Natural killer cell (primary cell): ENCODE results near the gene NRK. TPM values are rescaled to one million over a fixed set of nuclear protein-coding genes. Genes with fewer than 3 reads are reported as not detected.

Experiments
- ATAC-seq, 3 donors: fragments of 150-1000 bp in 2 of 3; fragments of 200-7000 bp in 1 of 3; cut with Tn5 transposase; 1 replicate in 1 of 3; 2 replicates in 2 of 3; pipeline ENCODE4 v1.10.0; 2021; ENCODE audit warnings: mild to moderate bottlenecking in 2 of 3, moderate library complexity in 2 of 3
- DNase-seq, 2 donors: peaks; one replicate each; pipeline versions ENCODE4 v3.0.0 to v3.0.0-alpha.2; 2013 to 2021; ENCODE audit warnings: mixed read lengths in 1 of 2
- H3K27ac ChIP-seq: one replicate; pipeline ENCODE4 v1.5.1; 2013; ENCODE audit warnings: mild to moderate bottlenecking, low read length
- H3K27me3 ChIP-seq: one replicate; pipeline ENCODE4 v1.6.1; 2013; ENCODE audit warnings: low read length; ENCODE audit not compliant: control insufficient read depth, insufficient read depth
- H3K36me3 ChIP-seq: one replicate; pipeline ENCODE4 v1.6.1; 2013; ENCODE audit warnings: low read length; ENCODE audit not compliant: control insufficient read depth, insufficient read depth
- H3K4me1 ChIP-seq: one replicate; pipeline ENCODE4 v1.6.1; 2013; ENCODE audit warnings: low read length; ENCODE audit not compliant: control insufficient read depth, insufficient read depth
- H3K4me3 ChIP-seq: one replicate; pipeline ENCODE4 v1.5.1; 2013; ENCODE audit warnings: low read length
- H3K9me3 ChIP-seq: one replicate; pipeline ENCODE4 v1.6.1; 2013; ENCODE audit warnings: low read length; ENCODE audit not compliant: control insufficient read depth, insufficient read depth
- H3K27ac Mint-ChIP-seq, 2 donors: one replicate each; pipeline ENCODE4 v1.8.0; 2022; ENCODE audit warnings: mild to moderate bottlenecking in 2 of 2, mixed read lengths in 2 of 2, moderate library complexity in 1 of 2
- H3K27me3 Mint-ChIP-seq, 2 donors: one replicate each; pipeline ENCODE4 v1.8.0; 2022; ENCODE audit warnings: low read depth in 2 of 2, mixed read lengths in 2 of 2
- H3K36me3 Mint-ChIP-seq: one replicate; pipeline ENCODE4 v1.8.0; 2022; ENCODE audit warnings: mixed read lengths
- H3K4me1 Mint-ChIP-seq, 2 donors: one replicate each; pipeline ENCODE4 v1.8.0; 2022; ENCODE audit warnings: mixed read lengths in 2 of 2
- H3K4me3 Mint-ChIP-seq: one replicate; pipeline ENCODE4 v1.8.0; 2022; ENCODE audit warnings: mild to moderate bottlenecking, moderate library complexity, mixed read lengths
- H3K9me3 Mint-ChIP-seq, 2 donors: one replicate each; pipeline ENCODE4 v1.8.0; 2022; ENCODE audit warnings: mixed read lengths in 2 of 2
- WGBS: methylation state at CpG from one replicate; pipeline ENCODE4 v1.1.7; 2013; ENCODE audit warnings: missing lambda C conversion rate; ENCODE audit not compliant: insufficient coverage; 5-methylcytosine and 5-hydroxymethylcytosine counted together
- intact Hi-C: fragments of 100-400 bp; cut with micrococcal nuclease; formaldehyde crosslinking; loops from one replicate; pipeline ENCODE4 v1.14.2; 2022
- total RNA-seq, 4 donors: library from RNA; stranded (reverse); fragments of 120-200 nt in 1 of 4; gene quantifications; one replicate each; pipeline versions ENCODE4 v1.2.3 to v1.2.4, GENCODE V29; 2013 to 2022
- TF ChIP-seq, protein P1 (sequence below): fragments of 200-600 bp; IDR thresholded peaks from one replicate; pipeline ENCODE4 v1.8.0; 2022; ENCODE audit warnings: antibody characterized with exemption

NRK gene
- total RNA-seq, 3 donors from 2014 or later (not counting 1 experiment from before 2014, with no cell fraction given), result not detected

DNA sequence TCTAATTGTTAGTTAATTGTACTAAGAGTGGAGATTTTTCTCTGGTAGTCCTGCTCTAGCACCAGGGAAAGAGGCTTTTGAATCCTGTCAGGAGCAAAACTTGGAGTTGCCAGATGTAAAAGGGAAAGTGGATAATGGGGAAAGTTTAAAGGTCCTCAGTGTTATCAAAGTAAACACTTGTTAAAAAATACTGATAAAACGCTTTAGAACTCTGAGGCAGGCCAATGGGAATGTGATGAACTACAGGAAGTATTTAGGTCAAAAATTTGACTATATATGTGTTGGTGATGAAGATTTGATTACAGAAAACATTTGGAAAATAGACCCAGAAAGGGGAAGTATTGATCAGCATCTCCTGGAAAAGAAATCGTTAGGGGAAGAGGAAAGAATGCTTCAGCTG lies 183.3 kb downstream of the NRK start:
- H3K27ac Mint-ChIP-seq, result no peak overlapping the region

DNA sequence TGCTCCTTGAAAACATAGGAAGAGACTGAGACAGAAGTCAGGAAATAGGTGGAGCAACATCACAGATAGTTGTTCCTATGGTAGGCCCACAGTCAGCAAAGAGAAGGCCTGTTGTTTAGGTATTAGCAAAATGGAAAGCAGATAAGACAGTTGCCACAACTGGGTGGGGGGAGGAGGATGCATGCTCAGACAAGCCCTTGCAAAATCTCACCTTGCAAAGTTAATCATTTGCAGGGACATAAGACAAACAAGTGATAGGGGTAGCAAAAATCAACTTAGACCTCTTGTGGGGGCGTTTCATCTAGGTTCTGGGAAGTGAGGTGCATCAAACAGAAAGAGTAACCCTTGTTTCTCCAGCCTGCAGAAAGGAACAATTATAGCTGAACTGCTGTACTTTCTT lies 185.5 kb downstream of the NRK start:
- Histone ChIP-seq H3K27ac (no peak overlapping the region), H3K9me3 (no peaks in the 10 kb centered on the region), H3K4me1 (no peaks in the 10 kb centered on the region), H3K27me3 (no peaks in the 10 kb centered on the region), H3K4me3 (no peak overlapping the region), H3K36me3 (no peaks in the 10 kb centered on the region)
- no CpG with 5 or more reads among the region's 1 CpG for WGBS
- no peak overlapping the region for H3K4me3 Mint-ChIP-seq
- intact Hi-C loops, result no loop called here
- ATAC-seq, result no peak
- no peak overlapping the region for H3K27ac Mint-ChIP-seq
- peaks cover 0 to 7% of the 10 kb centered on the region in 2 donors for H3K27me3 Mint-ChIP-seq
- H3K4me1 Mint-ChIP-seq, result no peaks in the 10 kb centered on the region
- TF ChIP-seq, protein P1, sequence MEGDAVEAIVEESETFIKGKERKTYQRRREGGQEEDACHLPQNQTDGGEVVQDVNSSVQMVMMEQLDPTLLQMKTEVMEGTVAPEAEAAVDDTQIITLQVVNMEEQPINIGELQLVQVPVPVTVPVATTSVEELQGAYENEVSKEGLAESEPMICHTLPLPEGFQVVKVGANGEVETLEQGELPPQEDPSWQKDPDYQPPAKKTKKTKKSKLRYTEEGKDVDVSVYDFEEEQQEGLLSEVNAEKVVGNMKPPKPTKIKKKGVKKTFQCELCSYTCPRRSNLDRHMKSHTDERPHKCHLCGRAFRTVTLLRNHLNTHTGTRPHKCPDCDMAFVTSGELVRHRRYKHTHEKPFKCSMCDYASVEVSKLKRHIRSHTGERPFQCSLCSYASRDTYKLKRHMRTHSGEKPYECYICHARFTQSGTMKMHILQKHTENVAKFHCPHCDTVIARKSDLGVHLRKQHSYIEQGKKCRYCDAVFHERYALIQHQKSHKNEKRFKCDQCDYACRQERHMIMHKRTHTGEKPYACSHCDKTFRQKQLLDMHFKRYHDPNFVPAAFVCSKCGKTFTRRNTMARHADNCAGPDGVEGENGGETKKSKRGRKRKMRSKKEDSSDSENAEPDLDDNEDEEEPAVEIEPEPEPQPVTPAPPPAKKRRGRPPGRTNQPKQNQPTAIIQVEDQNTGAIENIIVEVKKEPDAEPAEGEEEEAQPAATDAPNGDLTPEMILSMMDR, result no peak
- H3K36me3 Mint-ChIP-seq, result no peaks in the 10 kb centered on the region
- DNase-seq, result no peak
- H3K9me3 Mint-ChIP-seq, result peaks cover 2 to 14% of the 10 kb centered on the region in 2 donors

More for the DNA sequence above, 183.3 kb downstream of the NRK start:
- DNase-seq (no peak), ATAC-seq (no peak)
- Histone ChIP-seq H3K36me3 (no peaks in the 10 kb centered on the region), H3K4me3 (no peak overlapping the region), H3K27ac (no peak overlapping the region), H3K27me3 (no peaks in the 10 kb centered on the region), H3K9me3 (no peaks in the 10 kb centered on the region), H3K4me1 (no peaks in the 10 kb centered on the region)
- Mint-ChIP-seq H3K4me3 (no peak overlapping the region), H3K36me3 (no peaks in the 10 kb centered on the region), H3K4me1 (no peaks in the 10 kb centered on the region), H3K27me3 (peaks cover 0 to 7% of the 10 kb centered on the region in 2 donors), H3K9me3 (peaks cover 2 to 10% of the 10 kb centered on the region in 2 donors)
- TF ChIP-seq, protein P1, result no peak
- intact Hi-C loops, result no loop called here
- 92% methylated on average over 1 of the region's 2 CpGs for whole genome bisulfite sequencing

Other genes with a start within 250 kb of the NRK start
- gene SERPINA7, start 216.2 kb downstream of the NRK start, total RNA-seq, result not detected